Endothelial cell of umbilical vein (primary cell): ENCODE measurements around the gene TSFM. TPM values are rescaled to one million over a fixed set of nuclear protein-coding genes. Genes with fewer than 3 reads are reported as not detected.

Source experiments
- BruUV-seq: library from RNA; stranded (reverse); fragments of 400-500 nt; replicated peaks from 2 replicates; lab custom pipeline; 2021; lab: Mats Ljungman, UMichigan
- CTCF ChIA-PET: fragments of 300-600, 350-600 bp; sonication (Branson Sonifier 250); formaldehyde crosslinking; loops from one replicate; lab custom pipeline; 2021; ENCODE audit warnings: antibody characterized with exemption, inconsistent platforms; lab: Charles Lee
- POLR2A ChIA-PET: fragments of 300-600, 350-600 bp; sonication (Branson Sonifier 250); formaldehyde crosslinking; loops from one replicate; lab custom pipeline; 2021; ENCODE audit warnings: antibody characterized with exemption, inconsistent platforms; lab: Charles Lee
- DNase-seq: peaks from one replicate; pipeline ENCODE4 v3.0.0-alpha.2; 2011; ENCODE audit warnings: low read depth, low spot score
- FAIRE-seq: peaks from 2 replicates; lab custom pipeline; 2011; peaks lifted over from hg19 to GRCh38; lab: Jason Lieb, UNC
- H2AFZ ChIP-seq: 2 replicates; pipeline ENCODE4 v1.6.0; 2012; ENCODE audit warnings: low read depth, low read length, control low read depth, inconsistent platforms
- H3K27ac ChIP-seq: 2 replicates; pipeline ENCODE4 v1.5.1; 2011; ENCODE audit warnings: low read depth, mild to moderate bottlenecking, control low read depth, low read length, moderate library complexity; ENCODE audit not compliant: insufficient read depth
- H3K27me3 ChIP-seq, 2 experiments: 2 replicates each; pipeline versions ENCODE4 v1.6.0 to v1.6.1; 2011; ENCODE audit warnings: low read length in 2 of 2, mixed read lengths in 1 of 2; ENCODE audit not compliant: control insufficient read depth in 2 of 2, insufficient read depth in 2 of 2
- H3K36me3 ChIP-seq, 2 experiments: 2 replicates in 1 of 2; 3 replicates in 1 of 2; pipeline ENCODE4 v1.5.1; 2011; ENCODE audit warnings: low read length in 2 of 2, mild to moderate bottlenecking in 1 of 2, moderate library complexity in 1 of 2; ENCODE audit not compliant: control insufficient read depth in 2 of 2, insufficient read depth in 2 of 2; ENCODE audit errors: extremely low read depth in 1 of 2
- H3K4me1 ChIP-seq: 3 replicates; pipeline ENCODE4 v1.5.1; 2011; ENCODE audit warnings: mild to moderate bottlenecking, low read length; ENCODE audit not compliant: control insufficient read depth, insufficient read depth; ENCODE audit errors: extremely low read depth
- H3K4me2 ChIP-seq: 2 replicates; pipeline ENCODE4 v1.6.1; 2011; ENCODE audit warnings: low read length, control low read depth, mixed read lengths; ENCODE audit not compliant: insufficient read depth
- H3K4me3 ChIP-seq, 3 experiments: fragments of 200-600 bp in 1 of 3; sonication (generic), shearing (Covaris generic) in 1 of 3; replicated peaks in 1 of 3; 2 replicates each; pipeline ENCODE4 v1.5.1; 2011 to 2016; ENCODE audit warnings: control low read depth in 3 of 3, low read length in 3 of 3, mild to moderate bottlenecking in 2 of 3, inconsistent platforms in 1 of 3, low read depth in 1 of 3, moderate library complexity in 1 of 3; ENCODE audit not compliant: insufficient read depth in 1 of 3
- H3K79me2 ChIP-seq: 2 replicates; pipeline ENCODE4 v1.6.0; 2012; ENCODE audit warnings: low read length, inconsistent platforms; ENCODE audit not compliant: control insufficient read depth, insufficient read depth
- H3K9ac ChIP-seq: replicated peaks from 2 replicates; pipeline ENCODE3; 2011; ENCODE audit warnings: low read length, control low read depth; ENCODE audit not compliant: insufficient read depth; ENCODE audit errors: extremely low read depth
- H3K9me1 ChIP-seq: replicated peaks from 3 replicates; pipeline ENCODE4 v1.6.0; 2011; ENCODE audit warnings: mild to moderate bottlenecking, low read length; ENCODE audit not compliant: control insufficient read depth, insufficient read depth; ENCODE audit errors: extremely low read depth
- H3K9me3 ChIP-seq: replicated peaks from 2 replicates; pipeline ENCODE4 v1.5.1; 2012; ENCODE audit warnings: low read length, inconsistent platforms; ENCODE audit not compliant: control insufficient read depth, insufficient read depth
- H4K20me1 ChIP-seq: replicated peaks from 2 replicates; pipeline ENCODE3; 2011; ENCODE audit warnings: mild to moderate bottlenecking, low read length; ENCODE audit not compliant: control insufficient read depth, insufficient read depth; ENCODE audit errors: extremely low read depth
- EZH2 ChIP-seq: IDR thresholded peaks from 2 replicates; pipeline ENCODE4 v1.6.1; 2012; ENCODE audit warnings: borderline replicate concordance, low read depth, mild to moderate bottlenecking, moderate library complexity, low read length, inconsistent platforms; ENCODE audit not compliant: severe bottlenecking
- FOS ChIP-seq: IDR thresholded peaks from 2 replicates; pipeline ENCODE4 v1.6.1; 2011; ENCODE audit warnings: mild to moderate bottlenecking, low read length, moderate library complexity, borderline replicate concordance; ENCODE audit not compliant: insufficient read depth
- GATA2 ChIP-seq: IDR thresholded peaks from 2 replicates; pipeline ENCODE4 v1.7.0; 2011; ENCODE audit warnings: low read depth, mild to moderate bottlenecking, moderate library complexity, mixed read lengths, low read length; ENCODE audit not compliant: insufficient read length, insufficient read depth
- JUN ChIP-seq: IDR thresholded peaks from 2 replicates; pipeline ENCODE4 v1.6.1; 2011; ENCODE audit warnings: borderline replicate concordance, low read depth; ENCODE audit not compliant: insufficient read length, insufficient read depth
- MYC ChIP-seq: IDR thresholded peaks from one replicate; pipeline ENCODE4 v1.6.1; 2011; ENCODE audit warnings: mild to moderate bottlenecking, low read depth, low read length
- POLR2A ChIP-seq: IDR thresholded peaks from 2 replicates; pipeline ENCODE4 v1.6.1; 2012; ENCODE audit warnings: low read depth, mild to moderate bottlenecking, control low read depth, low read length
- POLR2AphosphoS5 ChIP-seq: IDR thresholded peaks from 2 replicates; pipeline ENCODE4 v1.6.1; 2012; ENCODE audit warnings: low read depth, mild to moderate bottlenecking, control low read depth, low read length, moderate library complexity; ENCODE audit not compliant: insufficient read depth
- dilution Hi-C: fragments of 300-500 bp; cut with MboI; formaldehyde crosslinking; loops from one replicate; pipeline ENCODE4 v1.15.0; 2019; ENCODE audit warnings: low sequenced_read_pairs; ENCODE audit not compliant: extremely low pct_ligation_motif_present
- intact Hi-C: fragments of 100-400 bp; cut with micrococcal nuclease; formaldehyde crosslinking; loops from one replicate; pipeline ENCODE4 v1.10.0; 2022
- polyA plus RNA-seq, 4 experiments: library from polyadenylated mRNA; depleted of rRNA in 3 of 4; stranded (reverse) in 3 of 4; unstranded in 1 of 4; fragments of >200 nt; gene quantifications; 2 replicates each; pipeline versions ENCODE4 v1.2.1 to v1.2.3, GENCODE V29; 2011 to 2012; ENCODE audit warnings: missing spikeins in 1 of 4
- total RNA-seq: library from RNA; stranded (reverse); gene quantifications from 2 replicates; pipeline ENCODE4 v1.2.3, GENCODE V29; 2021
- TF ChIP-seq, protein P1 (sequence below): IDR thresholded peaks from 2 replicates; pipeline ENCODE4 v1.6.1; 2011; ENCODE audit not compliant: insufficient read depth, insufficient read length
- TF ChIP-seq, protein P2 (sequence below), 2 donors: IDR thresholded peaks; 1 replicate in 1 of 2; 2 replicates in 1 of 2; pipeline ENCODE4 v1.5.1; 2011; ENCODE audit warnings: low read length in 2 of 2, mild to moderate bottlenecking in 2 of 2, moderate library complexity in 2 of 2, control low read depth in 1 of 2, inconsistent platforms in 1 of 2, low read depth in 1 of 2; ENCODE audit not compliant: insufficient read depth in 1 of 2; ENCODE audit errors: extremely low read depth in 1 of 2

The TSFM gene
- total and polyA plus RNA-seq, 2 donors (not counting 3 experiments of a cell fraction or from before 2014, with no cell fraction given) = 16.5 to 41.8 TPM

DNA sequence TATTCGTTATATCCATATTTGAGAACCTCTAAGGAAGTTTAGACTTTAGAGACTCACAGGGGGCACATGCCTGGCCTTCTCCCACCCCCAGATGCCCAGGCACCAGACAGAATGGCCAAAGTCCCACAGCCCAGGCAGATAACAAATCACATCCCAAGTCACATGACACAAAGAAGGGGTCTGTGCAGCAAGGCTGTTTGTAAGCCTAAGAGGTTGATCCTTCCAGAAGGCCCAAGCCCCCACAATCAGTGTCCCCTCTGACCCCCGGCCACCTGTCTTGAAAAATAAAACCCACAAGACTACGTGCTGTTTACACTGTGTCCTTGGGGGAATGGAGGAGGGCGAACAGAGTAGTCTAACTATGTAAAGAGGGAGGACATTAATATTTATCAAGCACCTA lies 58.9 kb downstream of the TSFM start:
- no peak overlapping the region for H3K9ac ChIP-seq
- dilution Hi-C loops = no loop called here
- no TSS peak for BruUV-seq
- TF ChIP-seq, protein P1, sequence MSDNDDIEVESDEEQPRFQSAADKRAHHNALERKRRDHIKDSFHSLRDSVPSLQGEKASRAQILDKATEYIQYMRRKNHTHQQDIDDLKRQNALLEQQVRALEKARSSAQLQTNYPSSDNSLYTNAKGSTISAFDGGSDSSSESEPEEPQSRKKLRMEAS = no peak
- TF ChIP-seq MYC (no peak), EZH2 (no peak), JUN (no peak), POLR2A (no peak), GATA2 (no peak), FOS (no peak), POLR2AphosphoS5 (no peak)
- TF ChIP-seq, protein P2, sequence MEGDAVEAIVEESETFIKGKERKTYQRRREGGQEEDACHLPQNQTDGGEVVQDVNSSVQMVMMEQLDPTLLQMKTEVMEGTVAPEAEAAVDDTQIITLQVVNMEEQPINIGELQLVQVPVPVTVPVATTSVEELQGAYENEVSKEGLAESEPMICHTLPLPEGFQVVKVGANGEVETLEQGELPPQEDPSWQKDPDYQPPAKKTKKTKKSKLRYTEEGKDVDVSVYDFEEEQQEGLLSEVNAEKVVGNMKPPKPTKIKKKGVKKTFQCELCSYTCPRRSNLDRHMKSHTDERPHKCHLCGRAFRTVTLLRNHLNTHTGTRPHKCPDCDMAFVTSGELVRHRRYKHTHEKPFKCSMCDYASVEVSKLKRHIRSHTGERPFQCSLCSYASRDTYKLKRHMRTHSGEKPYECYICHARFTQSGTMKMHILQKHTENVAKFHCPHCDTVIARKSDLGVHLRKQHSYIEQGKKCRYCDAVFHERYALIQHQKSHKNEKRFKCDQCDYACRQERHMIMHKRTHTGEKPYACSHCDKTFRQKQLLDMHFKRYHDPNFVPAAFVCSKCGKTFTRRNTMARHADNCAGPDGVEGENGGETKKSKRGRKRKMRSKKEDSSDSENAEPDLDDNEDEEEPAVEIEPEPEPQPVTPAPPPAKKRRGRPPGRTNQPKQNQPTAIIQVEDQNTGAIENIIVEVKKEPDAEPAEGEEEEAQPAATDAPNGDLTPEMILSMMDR (IDR thresholded peaks at IDR 0.05; ENCODE audit: extremely low read depth in 1 of 2, insufficient read depth in 1 of 2, low read depth in 1 of 2, low read length in 2 of 2) = no peak
- FAIRE-seq = no peak
- ChIA-PET CTCF (no interaction called here), POLR2A (no interaction called here)
- no peaks in the 10 kb centered on the region for H3K9me1 ChIP-seq
- no peaks in the 10 kb centered on the region for H3K36me3 ChIP-seq
- no peaks in the 10 kb centered on the region for H3K9me3 ChIP-seq
- H3K4me1 ChIP-seq = peaks cover 72% of the 10 kb centered on the region
- no peak for DNase-seq
- no peak overlapping the region for H3K4me2 ChIP-seq
- no peaks in the 10 kb centered on the region for H3K27me3 ChIP-seq
- H3K4me3 ChIP-seq = no peak overlapping the region
- H3K27ac ChIP-seq = no peak overlapping the region
- H3K79me2 ChIP-seq = peaks cover 93% of the 10 kb centered on the region
- intact Hi-C loops = no loop called here
- peaks cover 13% of the 10 kb centered on the region for H4K20me1 ChIP-seq
- H2AFZ ChIP-seq = no peak overlapping the region
